Activated CD4-positive, alpha-beta T cell treated with anti-CD3 and anti-CD28 coated beads, Interleukin-2, amount 50 U/mL, for 48 hours (primary cell): Measurements from ENCODE around the gene LSM3.
"Not testable (repeated sequence)": the region's sequence is repeated elsewhere in the genome, so short reads cannot be mapped to it uniquely, and the experiment has no call there.

ENCODE experiments used
- DNase-seq, 2 experiments: peaks; one replicate each; pipeline ENCODE4 v3.0.0-alpha.2; 2020

LSM3 gene

DNA sequence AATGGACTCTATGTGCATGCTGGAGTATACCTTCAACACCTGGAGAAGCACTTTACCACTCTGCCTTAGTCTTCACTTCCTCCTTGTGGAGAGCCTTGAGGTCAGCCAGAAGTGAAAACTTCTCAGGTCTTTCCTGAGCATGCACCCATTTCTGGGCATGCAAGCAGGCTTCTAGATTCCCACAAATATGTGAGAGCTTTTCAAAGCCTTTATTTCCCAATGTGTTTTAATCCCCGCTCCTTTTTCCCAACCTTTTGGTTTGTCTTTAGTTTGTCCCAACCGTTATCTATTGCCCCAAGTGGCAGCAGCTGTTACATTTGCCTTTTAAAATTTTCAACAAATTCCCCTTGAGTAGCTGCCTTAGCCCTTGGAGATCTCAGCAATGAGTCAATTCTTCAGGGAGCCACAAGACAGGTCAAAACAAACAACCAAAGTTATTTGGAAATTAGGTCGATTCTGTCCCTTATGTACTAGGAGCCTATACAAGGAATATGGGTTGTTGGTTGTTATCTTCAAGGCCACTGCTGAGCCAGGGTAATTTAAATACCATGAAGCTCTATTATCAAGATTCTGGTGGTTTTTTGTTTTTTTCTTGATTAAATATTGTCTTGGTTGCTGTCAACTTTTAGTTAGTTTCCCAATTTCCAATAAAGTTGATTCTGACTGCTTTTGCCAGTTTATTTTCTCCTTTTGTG is 44.4 kb downstream of the LSM3 start:
- DNase-seq: no peak

GRCh38 chr3:14223595-14223994 is 45.0 kb downstream of the LSM3 start:
- DNase-seq: no peak

DNA sequence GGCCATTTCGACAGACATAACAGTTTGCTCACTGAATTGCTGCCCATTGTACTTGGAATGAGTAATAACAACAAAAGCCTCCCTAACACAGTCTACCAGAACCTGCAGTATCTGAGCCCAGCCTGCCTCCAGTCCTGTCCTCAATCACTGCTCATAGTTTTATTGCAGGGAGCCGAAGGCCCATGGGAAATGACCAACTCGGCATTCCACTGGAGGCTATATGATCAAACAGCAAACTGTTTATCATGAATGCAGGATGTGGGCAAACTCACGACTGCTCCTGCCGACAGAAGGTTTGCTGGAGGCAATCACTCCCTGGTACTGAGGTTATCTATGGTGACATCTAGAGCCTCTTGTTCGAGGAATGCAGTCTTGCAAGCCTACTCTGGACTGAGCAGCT is 46.3 kb downstream of the LSM3 start:
- DNase-seq: no peak

DNA sequence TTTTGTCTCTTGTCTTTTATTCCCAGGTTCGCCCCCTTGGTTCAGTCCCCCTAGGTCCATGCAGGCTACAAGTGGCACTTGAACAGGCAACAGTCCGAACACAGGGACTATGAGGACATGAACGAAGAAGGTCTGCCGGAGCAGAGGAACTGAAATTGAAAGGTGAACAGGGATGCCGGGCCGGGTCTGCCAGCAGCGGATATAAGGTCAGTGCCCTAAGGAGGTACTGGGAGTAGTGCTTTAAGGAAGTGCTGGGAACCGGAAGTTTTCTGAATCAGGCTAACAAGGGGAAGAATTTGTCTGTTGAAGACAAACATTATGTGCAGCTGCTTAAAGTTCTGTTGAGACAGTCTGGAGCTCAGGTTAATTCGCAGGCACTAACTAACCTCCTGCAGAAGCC is 46.8 kb downstream of the LSM3 start:
- no peak for DNase-seq

- not testable (repeated sequence) for DNase-seq
Observed at GRCh38 chr3:14226351-14226750, 47.7 kb downstream of the LSM3 start.

DNA sequence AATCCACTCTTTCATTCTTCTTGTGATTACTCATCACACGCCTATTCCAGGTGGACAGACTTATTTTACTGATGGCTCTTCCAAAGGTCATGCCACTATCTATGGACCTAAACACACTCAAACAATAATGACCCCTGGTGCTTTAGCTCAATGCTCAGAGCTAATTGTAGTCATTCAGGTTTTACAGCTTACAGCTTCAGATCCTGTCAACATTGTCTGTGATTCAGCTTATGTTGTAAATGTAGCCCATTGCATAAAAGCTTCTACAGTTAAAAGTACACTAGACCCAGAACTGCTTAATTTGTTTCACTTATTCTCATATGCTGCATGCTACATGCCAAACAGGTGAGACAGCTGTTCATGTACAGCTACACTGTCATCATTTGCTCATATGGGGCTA is 49.2 kb downstream of the LSM3 start:
- no peak for DNase-seq

GRCh38 chr3:14228681-14229470 is 50.3 kb downstream of the LSM3 start:
- no peak for DNase-seq

- not testable (repeated sequence) for DNase-seq
Observed at GRCh38 chr3:14229695-14230094, 51.1 kb downstream of the LSM3 start.

GRCh38 chr3:14230729-14231128 is 52.1 kb downstream of the LSM3 start:
- no peak for DNase-seq

DNA sequence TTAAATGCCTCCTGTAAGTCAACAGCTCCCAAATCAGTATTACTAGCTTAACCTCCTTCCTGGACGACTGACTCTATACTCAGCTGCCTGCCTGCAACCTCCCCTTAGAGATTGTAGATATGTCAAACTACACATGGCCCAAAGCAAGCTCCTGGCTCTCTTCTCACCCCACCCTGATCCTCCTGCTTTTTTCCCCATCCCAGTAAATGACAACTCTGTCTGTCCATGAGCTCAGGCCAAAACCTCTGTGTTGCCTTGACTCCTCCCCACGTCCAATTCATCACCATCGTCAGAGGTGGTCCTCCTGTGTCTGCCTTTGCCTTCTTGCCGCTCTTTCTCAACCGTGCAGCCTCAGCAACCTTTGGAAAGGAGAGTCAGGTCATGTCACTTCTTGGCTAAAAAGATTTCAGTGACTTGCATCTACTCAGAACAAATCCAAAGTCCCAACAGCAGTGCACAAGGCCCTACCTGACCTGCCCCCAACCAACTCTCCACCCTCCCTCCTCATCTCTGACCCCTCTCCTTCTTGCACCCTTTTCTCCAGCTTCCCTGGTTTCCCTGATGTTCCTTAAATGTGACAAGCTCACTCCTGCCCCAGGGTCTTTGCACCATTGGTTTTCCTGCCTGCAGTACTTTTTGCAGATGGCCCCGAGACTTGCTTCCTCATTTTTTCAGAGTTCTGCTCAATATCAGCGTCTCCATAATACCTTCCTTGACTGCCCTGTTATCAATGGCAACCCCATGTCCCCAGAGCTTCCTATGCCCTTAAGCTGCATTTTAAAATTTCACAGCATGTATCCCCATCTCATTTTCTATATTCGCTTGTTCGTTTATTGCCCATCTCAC is 52.8 kb downstream of the LSM3 start:
- no peak for DNase-seq

GRCh38 chr3:14231998-14232501 is 53.4 kb downstream of the LSM3 start:
- no peak for DNase-seq

- no peak for DNase-seq
Observed at GRCh38 chr3:14234251-14235002, 55.8 kb downstream of the LSM3 start.

- no peak for DNase-seq
Observed at GRCh38 chr3:14235003-14235911, 56.6 kb downstream of the LSM3 start.

GRCh38 chr3:14235912-14236295 is 57.3 kb downstream of the LSM3 start:
- DNase-seq: no peak

DNA sequence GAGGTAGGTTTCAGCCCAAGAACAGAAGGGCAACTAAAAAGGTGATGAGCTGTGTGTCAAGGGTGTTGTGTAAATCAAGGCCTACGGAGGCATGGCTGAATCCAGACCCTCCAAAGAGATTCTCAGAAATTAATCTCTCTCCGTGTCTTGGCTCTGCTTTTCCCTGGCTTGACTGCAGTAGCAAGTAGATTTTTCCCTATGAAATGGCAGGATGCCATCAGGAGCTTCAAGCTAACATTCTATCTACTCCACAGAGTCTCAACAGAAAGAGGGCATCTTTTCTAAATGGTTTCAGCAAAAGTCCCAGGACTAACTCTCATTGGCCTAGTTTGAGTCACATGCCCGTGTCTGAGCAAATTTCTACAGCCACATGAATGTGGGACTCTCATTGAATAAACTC is 58.3 kb downstream of the LSM3 start:
- no peak for DNase-seq

DNA sequence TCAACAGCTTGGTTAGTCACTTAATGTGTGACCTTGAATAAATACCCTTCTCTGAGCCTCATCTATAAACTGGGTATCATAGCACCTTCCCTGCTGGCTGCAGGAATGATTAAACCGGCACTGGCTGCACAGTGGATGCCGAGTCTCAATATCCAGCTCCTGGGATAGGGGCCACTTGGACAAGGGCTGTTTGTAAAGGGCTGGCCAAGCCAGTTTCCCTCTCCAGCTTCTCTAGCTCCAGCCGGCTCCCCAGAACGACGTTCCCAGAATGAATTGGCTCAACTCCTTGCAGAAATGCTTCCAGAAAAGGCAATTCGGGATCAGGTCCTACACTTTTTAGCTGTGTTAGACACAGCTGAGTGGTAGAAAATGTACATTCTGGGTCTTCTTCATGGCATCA is 58.8 kb downstream of the LSM3 start:
- no peak for DNase-seq

- no peak for DNase-seq
Observed at GRCh38 chr3:14238356-14238755, 59.7 kb downstream of the LSM3 start.

DNA sequence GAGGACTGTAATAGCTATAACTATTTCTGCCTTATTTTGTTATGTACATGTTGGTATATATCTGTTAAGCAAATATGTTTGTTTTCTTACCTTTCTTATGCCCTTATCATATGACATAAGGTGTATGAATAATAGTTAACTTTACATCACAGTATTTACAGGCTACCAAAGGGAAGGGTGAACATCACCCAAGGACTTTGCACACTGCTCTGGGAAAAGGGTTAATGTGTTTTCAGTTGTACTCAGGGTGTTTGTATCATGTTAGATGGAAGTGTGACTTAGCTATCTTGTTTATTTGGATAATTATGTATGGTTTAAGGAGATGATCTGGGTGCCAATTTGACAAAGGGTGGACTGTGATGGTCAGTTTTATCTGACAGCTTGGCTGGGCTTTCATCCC is 60.3 kb downstream of the LSM3 start:
- no peak for DNase-seq

DNA sequence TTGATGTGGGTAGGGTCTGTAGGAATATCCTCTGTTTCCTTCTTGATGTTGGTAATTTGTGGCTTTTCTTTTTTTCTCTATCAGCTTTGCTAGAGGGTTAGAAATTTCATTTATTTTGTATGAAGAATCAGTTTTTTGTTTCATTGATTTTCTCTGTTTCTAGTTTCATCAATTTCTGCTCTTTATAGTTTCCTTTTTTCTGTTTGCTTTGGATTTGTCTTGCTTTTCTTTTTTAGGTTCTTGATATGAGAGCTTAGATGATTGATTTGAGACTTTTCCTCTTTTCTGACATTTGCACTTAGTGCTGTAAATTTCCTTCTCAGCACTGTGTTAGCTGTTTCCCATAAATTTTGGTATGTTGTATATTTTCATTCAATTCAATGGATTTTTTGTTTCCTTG is 61.3 kb downstream of the LSM3 start:
- DNase-seq: no peak

DNA sequence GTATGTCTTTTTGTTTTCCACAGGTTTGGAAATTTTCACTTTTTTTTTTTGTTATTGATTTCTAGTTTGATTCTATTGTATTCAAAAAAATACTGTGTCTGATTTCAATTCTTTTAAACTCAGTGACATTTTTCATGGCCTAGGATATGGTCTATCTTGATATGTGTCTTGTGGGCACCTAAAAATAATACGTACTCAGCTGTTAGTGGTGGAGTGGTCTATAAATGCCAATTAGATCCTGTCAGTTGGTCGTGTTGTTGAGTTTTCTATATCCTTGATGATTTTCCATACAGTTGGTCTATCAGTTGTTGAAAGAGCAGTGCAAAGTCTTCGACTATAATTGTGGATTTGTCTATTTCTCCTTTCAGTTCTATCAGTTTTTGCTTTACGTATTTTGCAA is 61.7 kb downstream of the LSM3 start:
- no peak for DNase-seq

- DNase-seq: no peak
Observed at GRCh38 chr3:14241716-14242115, 63.1 kb downstream of the LSM3 start.
